Mesendoderm (in vitro differentiated cells): Measurements from ENCODE around the gene MAL.

Source experiments
- DNase-seq: peaks from one replicate; pipeline ENCODE4 v3.0.0; 2013
- H2AK5ac ChIP-seq: 2 replicates; pipeline ENCODE4 v1.6.1; 2013; ENCODE audit warnings: low read length, inconsistent platforms
- H2BK120ac ChIP-seq: 2 replicates; pipeline ENCODE4 v1.6.1; 2013; ENCODE audit warnings: low read depth, mild to moderate bottlenecking, low read length, moderate library complexity, mixed read lengths
- H2BK15ac ChIP-seq: replicated peaks from 2 replicates; pipeline ENCODE4 v1.6.1; 2013; ENCODE audit warnings: low read depth, mild to moderate bottlenecking, moderate library complexity
- H2BK5ac ChIP-seq: 2 replicates; pipeline ENCODE4 v1.6.1; 2013; ENCODE audit warnings: low read length, inconsistent platforms
- H3K18ac ChIP-seq: 2 replicates; pipeline ENCODE4 v1.6.1; 2013; ENCODE audit warnings: mild to moderate bottlenecking, low read length, mixed read lengths
- H3K23ac ChIP-seq: one replicate; pipeline ENCODE4 v1.6.1; 2013; ENCODE audit warnings: low read length
- H3K27ac ChIP-seq: 2 replicates; pipeline ENCODE4 v1.5.1; 2013; ENCODE audit warnings: low read depth, mild to moderate bottlenecking, inconsistent platforms, low read length, moderate library complexity
- H3K27me3 ChIP-seq: 2 replicates; pipeline ENCODE4 v1.6.1; 2013; ENCODE audit warnings: low read length, control low read depth, mild to moderate bottlenecking, inconsistent platforms; ENCODE audit not compliant: insufficient read depth, poor library complexity
- H3K36me3 ChIP-seq: 2 replicates; pipeline ENCODE4 v1.6.1; 2013; ENCODE audit warnings: low read length, inconsistent platforms; ENCODE audit not compliant: control insufficient read depth, insufficient read depth
- H3K4ac ChIP-seq: one replicate; pipeline ENCODE4 v1.6.1; 2013; ENCODE audit warnings: low read depth, mild to moderate bottlenecking, low read length, moderate library complexity
- H3K4me1 ChIP-seq: 2 replicates; pipeline ENCODE4 v1.6.1; 2013; ENCODE audit warnings: low read depth, low read length, inconsistent platforms; ENCODE audit not compliant: control insufficient read depth
- H3K4me2 ChIP-seq: 2 replicates; pipeline ENCODE4 v1.6.1; 2013; ENCODE audit warnings: low read length
- H3K4me3 ChIP-seq: 2 replicates; pipeline ENCODE4 v1.5.1; 2013; ENCODE audit warnings: mild to moderate bottlenecking, low read length
- H3K56ac ChIP-seq: one replicate; pipeline ENCODE4 v1.6.1; 2013; ENCODE audit warnings: low read length
- H3K79me1 ChIP-seq: 2 replicates; pipeline ENCODE4 v1.6.1; 2013; ENCODE audit warnings: low read length, inconsistent platforms
- H3K79me2 ChIP-seq: 2 replicates; pipeline ENCODE4 v1.6.1; 2013; ENCODE audit warnings: mild to moderate bottlenecking, low read length; ENCODE audit not compliant: control insufficient read depth, insufficient read depth
- H3K9ac ChIP-seq: 2 replicates; pipeline ENCODE4 v1.6.1; 2013; ENCODE audit warnings: low read length, inconsistent platforms
- H4K5ac ChIP-seq: one replicate; pipeline ENCODE4 v1.6.1; 2013; ENCODE audit warnings: low read length
- H4K8ac ChIP-seq: one replicate; pipeline ENCODE4 v1.6.1; 2013; ENCODE audit warnings: low read depth, mild to moderate bottlenecking, control low read depth, low read length, moderate library complexity
- WGBS: extraction: QIAGEN DNeasy Blood & Tissue Kit; methylation state at CpG from one replicate; pipeline ENCODE4 v1.1.7; 2013; ENCODE audit warnings: low lambda C conversion rate, missing lambda C conversion rate; ENCODE audit not compliant: insufficient coverage; ENCODE audit errors: extremely low coverage; 5-methylcytosine and 5-hydroxymethylcytosine counted together

Gene MAL

GRCh38 chr2:94987074-94988020 is 38.2 kb upstream of the MAL start:
- H3K36me3 ChIP-seq: no peaks in the 10 kb centered on the region
- H3K4me1 ChIP-seq: no peaks in the 10 kb centered on the region
- H2BK120ac ChIP-seq: no peak overlapping the region
- H3K79me2 ChIP-seq: no peaks in the 10 kb centered on the region
- no peak overlapping the region for H3K18ac ChIP-seq
- H3K23ac ChIP-seq: no peak overlapping the region
- H4K5ac ChIP-seq: no peak overlapping the region
- H4K8ac ChIP-seq: no peak overlapping the region
- no peak overlapping the region for H3K4ac ChIP-seq
- H3K79me1 ChIP-seq: no peaks in the 10 kb centered on the region
- no peak overlapping the region for H2BK5ac ChIP-seq
- no peak overlapping the region for H3K27ac ChIP-seq
- H2BK15ac ChIP-seq: no peak overlapping the region
- H3K9ac ChIP-seq: no peak overlapping the region
- no peak overlapping the region for H2AK5ac ChIP-seq
- H3K56ac ChIP-seq: no peak overlapping the region
- WGBS: no CpG with 5 or more reads among the region's 15 CpGs
- H3K27me3 ChIP-seq: no peaks in the 10 kb centered on the region
- H3K4me2 ChIP-seq: no peak overlapping the region
- no peak overlapping the region for H3K4me3 ChIP-seq
- DNase-seq: no peak

GRCh38 chr2:94990956-94991355 is 34.6 kb upstream of the MAL start:
- DNase-seq: no peak
- no peaks in the 10 kb centered on the region for H3K27me3 ChIP-seq

GRCh38 chr2:94992360-94992759 is 33.1 kb upstream of the MAL start:
- H2BK5ac ChIP-seq: no peak overlapping the region
- no peak overlapping the region for H3K9ac ChIP-seq
- no CpG with 5 or more reads among the region's 5 CpGs for WGBS
- H3K4me3 ChIP-seq: no peak overlapping the region
- H3K4me1 ChIP-seq: no peaks in the 10 kb centered on the region
- H3K36me3 ChIP-seq: no peaks in the 10 kb centered on the region
- no peak overlapping the region for H2BK120ac ChIP-seq
- no peak overlapping the region for H3K18ac ChIP-seq
- no peak overlapping the region for H4K5ac ChIP-seq
- no peak for DNase-seq
- no peak overlapping the region for H4K8ac ChIP-seq
- no peak overlapping the region for H3K27ac ChIP-seq
- no peak overlapping the region for H3K4ac ChIP-seq
- H3K27me3 ChIP-seq: no peaks in the 10 kb centered on the region
- H2BK15ac ChIP-seq: no peak overlapping the region
- no peak overlapping the region for H3K4me2 ChIP-seq
- H3K79me1 ChIP-seq: no peaks in the 10 kb centered on the region
- H3K23ac ChIP-seq: no peak overlapping the region
- no peaks in the 10 kb centered on the region for H3K79me2 ChIP-seq
- H2AK5ac ChIP-seq: no peak overlapping the region
- no peak overlapping the region for H3K56ac ChIP-seq

More at GRCh38 chr2:94990956-94991355, 34.6 kb upstream of the MAL start:
- Histone ChIP-seq H3K56ac (no peak overlapping the region), H2BK5ac (no peak overlapping the region), H2AK5ac (no peak overlapping the region), H2BK15ac (no peak overlapping the region), H3K79me2 (no peaks in the 10 kb centered on the region), H3K79me1 (no peaks in the 10 kb centered on the region), H4K8ac (no peak overlapping the region), H3K23ac (no peak overlapping the region), H3K4me3 (no peak overlapping the region), H3K4ac (no peak overlapping the region), H3K36me3 (no peaks in the 10 kb centered on the region), H3K9ac (no peak overlapping the region), H3K18ac (no peak overlapping the region), H3K4me2 (no peak overlapping the region), H3K4me1 (no peaks in the 10 kb centered on the region), H3K27ac (no peak overlapping the region), H4K5ac (no peak overlapping the region), H2BK120ac (no peak overlapping the region)

- H3K56ac ChIP-seq: no peak overlapping the region
- WGBS: no CpG with 5 or more reads among the region's 31 CpGs
- no peaks in the 10 kb centered on the region for H3K79me1 ChIP-seq
- no peaks in the 10 kb centered on the region for H3K27me3 ChIP-seq
- no peak overlapping the region for H3K4me3 ChIP-seq
- no peaks in the 10 kb centered on the region for H3K79me2 ChIP-seq
- H3K23ac ChIP-seq: no peak overlapping the region
- DNase-seq: no peak
- H3K4me2 ChIP-seq: no peak overlapping the region
- no peaks in the 10 kb centered on the region for H3K36me3 ChIP-seq
- no peak overlapping the region for H4K8ac ChIP-seq
- H3K9ac ChIP-seq: no peak overlapping the region
- no peak overlapping the region for H2BK15ac ChIP-seq
- H3K27ac ChIP-seq: no peak overlapping the region
- H4K5ac ChIP-seq: no peak overlapping the region
- H3K18ac ChIP-seq: no peak overlapping the region
- no peak overlapping the region for H3K4ac ChIP-seq
- no peak overlapping the region for H2BK120ac ChIP-seq
- no peak overlapping the region for H2AK5ac ChIP-seq
- H2BK5ac ChIP-seq: no peak overlapping the region
- H3K4me1 ChIP-seq: no peaks in the 10 kb centered on the region
Observed at GRCh38 chr2:94993176-94994062, 32.1 kb upstream of the MAL start.

GRCh38 chr2:94994063-94994913 is 31.2 kb upstream of the MAL start:
- no peak overlapping the region for H3K18ac ChIP-seq
- no peak for DNase-seq
- H3K4me3 ChIP-seq: no peak overlapping the region
- H3K79me2 ChIP-seq: no peaks in the 10 kb centered on the region
- H3K36me3 ChIP-seq: no peaks in the 10 kb centered on the region
- H2BK5ac ChIP-seq: no peak overlapping the region
- H4K8ac ChIP-seq: no peak overlapping the region
- no peaks in the 10 kb centered on the region for H3K27me3 ChIP-seq
- no peak overlapping the region for H3K4me2 ChIP-seq
- no peak overlapping the region for H2AK5ac ChIP-seq
- H4K5ac ChIP-seq: no peak overlapping the region
- no peaks in the 10 kb centered on the region for H3K4me1 ChIP-seq
- no peak overlapping the region for H3K56ac ChIP-seq
- no peak overlapping the region for H3K27ac ChIP-seq
- H3K4ac ChIP-seq: no peak overlapping the region
- no peak overlapping the region for H3K9ac ChIP-seq
- WGBS: no CpG with 5 or more reads among the region's 16 CpGs
- H2BK120ac ChIP-seq: no peak overlapping the region
- H3K23ac ChIP-seq: no peak overlapping the region
- no peaks in the 10 kb centered on the region for H3K79me1 ChIP-seq
- H2BK15ac ChIP-seq: no peak overlapping the region
